Gastroesophageal sphincter (tissue), 4 donors: ENCODE measurements around the gene DLX6. TPM values are rescaled to one million over a fixed set of nuclear protein-coding genes. Genes with fewer than 3 reads are reported as not detected.

ENCODE experiments used
- ATAC-seq: fragments of 150-250 bp; one replicate; pipeline ENCODE4 v1.9.1; 2016; ENCODE audit warnings: mild to moderate bottlenecking, moderate library complexity
- H3K27ac ChIP-seq, 4 donors: fragments of 200-600 bp; sonication (generic) in 3 of 4; 1 replicate in 3 of 4; 2 replicates in 1 of 4; pipeline ENCODE4 v1.5.1; 2016 to 2019
- H3K27me3 ChIP-seq: fragments of 200-600 bp; sonication (generic); one replicate; pipeline ENCODE4 v1.5.1; 2019
- H3K36me3 ChIP-seq, 2 donors: fragments of 200-600 bp; sonication (generic); one replicate each; pipeline ENCODE4 v1.5.1; 2019; ENCODE audit warnings: control low read depth in 1 of 2
- H3K4me1 ChIP-seq, 3 donors: fragments of 200-600 bp; sonication (generic); 1 replicate in 2 of 3; 2 replicates in 1 of 3; pipeline ENCODE4 v1.5.1; 2016 to 2019; ENCODE audit warnings: control low read depth in 2 of 3
- H3K4me3 ChIP-seq, 2 donors: fragments of 200-600 bp; sonication (generic); one replicate each; pipeline ENCODE4 v1.5.1; 2019; ENCODE audit warnings: mild to moderate bottlenecking in 1 of 2, moderate library complexity in 1 of 2
- H3K9me3 ChIP-seq, 3 donors: fragments of 200-600 bp; sonication (generic); one replicate each; pipeline ENCODE4 v1.5.1; 2017 to 2019; ENCODE audit warnings: control low read depth in 2 of 3
- EP300 ChIP-seq: sonication (generic); formaldehyde crosslinking; IDR thresholded peaks from one replicate; pipeline ENCODE4 v1.6.1; 2017; ENCODE audit warnings: antibody characterized with exemption, mild to moderate bottlenecking
- POLR2A ChIP-seq, 2 donors: fragments of 450-650 bp; IDR thresholded peaks; one replicate each; pipeline ENCODE4 v1.6.1; 2017; ENCODE audit warnings: antibody characterized with exemption in 2 of 2, mild to moderate bottlenecking in 2 of 2, moderate library complexity in 1 of 2
- POLR2AphosphoS5 ChIP-seq: sonication (generic); formaldehyde crosslinking; IDR thresholded peaks from one replicate; pipeline ENCODE4 v1.6.1; 2017; ENCODE audit warnings: antibody characterized with exemption
- WGBS, 2 donors: methylation state at CpG; one replicate each; pipeline ENCODE4 v1.1.5; 2018; ENCODE audit warnings: low coverage in 1 of 2; 5-methylcytosine and 5-hydroxymethylcytosine counted together
- total RNA-seq, 4 donors: library from RNA; depleted of rRNA; stranded (reverse); fragments of >200 nt; gene quantifications; one replicate each; pipeline ENCODE4 v1.1.0, GENCODE V29; 2016
- TF ChIP-seq, protein P1 (sequence below), 4 experiments: fragments of 200-600 bp in 2 of 4; fragments of 450-650 bp in 2 of 4; sonication (generic) in 1 of 4; IDR thresholded peaks; one replicate each; pipeline ENCODE4 v1.5.1; 2017 to 2019; ENCODE audit warnings: antibody characterized with exemption in 4 of 4, mild to moderate bottlenecking in 2 of 4, moderate library complexity in 2 of 4

DLX6 gene
- total RNA-seq, 4 donors from 2014 or later, result 0.12 to 0.13 TPM; not detected in 2

DNA sequence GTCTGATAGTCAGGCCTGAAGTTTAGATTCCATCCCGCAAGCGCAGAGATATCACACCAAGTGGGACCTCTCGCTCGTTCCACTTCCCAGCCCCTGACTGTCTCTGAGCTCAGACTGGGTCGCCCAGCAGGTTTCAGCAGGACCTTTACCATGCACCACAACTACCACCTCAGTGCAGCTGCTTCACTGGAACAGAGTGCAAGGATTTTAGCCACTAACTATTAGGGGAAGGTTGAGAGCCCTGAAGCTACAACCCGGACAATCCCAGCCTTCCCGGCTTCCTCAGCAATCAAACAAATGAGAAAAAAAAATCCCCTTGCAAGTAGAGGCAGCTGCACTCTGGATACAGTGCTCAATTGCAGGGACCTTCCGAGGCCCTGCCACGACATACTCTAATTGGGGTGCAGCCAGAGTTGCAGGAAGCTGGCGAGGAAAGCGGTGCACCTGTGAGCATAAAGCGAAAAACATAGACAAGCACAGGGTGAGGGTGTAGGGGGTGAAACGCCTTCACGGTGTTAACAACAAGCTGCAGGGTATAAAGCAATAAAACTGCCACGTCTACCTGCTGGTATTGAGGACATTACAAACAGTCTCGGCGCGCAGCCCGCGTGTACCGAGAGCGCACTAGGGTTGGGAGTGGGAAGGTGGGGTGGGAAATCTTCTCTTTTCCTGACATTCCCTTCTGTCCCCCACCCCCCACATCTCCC lies 2.6 kb upstream of the DLX6 start:
- peaks cover 0 to 60% (median 16%) of the 10 kb centered on the region in 3 donors for H3K4me1 ChIP-seq
- H3K4me3 ChIP-seq, result no peak overlapping the region
- H3K36me3 ChIP-seq, result no peaks in the 10 kb centered on the region
- WGBS, 2 donors, result 11 to 12% methylated on average over 15 to 18 of the region's 22 CpGs
- H3K27ac ChIP-seq, result no peak overlapping the region
- H3K27me3 ChIP-seq, result peaks cover 100% of the 10 kb centered on the region
- no peak for ATAC-seq
- H3K9me3 ChIP-seq, result no peaks in the 10 kb centered on the region
- TF ChIP-seq POLR2AphosphoS5 (no peak), POLR2A (IDR thresholded peaks at IDR 0.05) (no peak), EP300 (no peak)
- TF ChIP-seq, protein P1, sequence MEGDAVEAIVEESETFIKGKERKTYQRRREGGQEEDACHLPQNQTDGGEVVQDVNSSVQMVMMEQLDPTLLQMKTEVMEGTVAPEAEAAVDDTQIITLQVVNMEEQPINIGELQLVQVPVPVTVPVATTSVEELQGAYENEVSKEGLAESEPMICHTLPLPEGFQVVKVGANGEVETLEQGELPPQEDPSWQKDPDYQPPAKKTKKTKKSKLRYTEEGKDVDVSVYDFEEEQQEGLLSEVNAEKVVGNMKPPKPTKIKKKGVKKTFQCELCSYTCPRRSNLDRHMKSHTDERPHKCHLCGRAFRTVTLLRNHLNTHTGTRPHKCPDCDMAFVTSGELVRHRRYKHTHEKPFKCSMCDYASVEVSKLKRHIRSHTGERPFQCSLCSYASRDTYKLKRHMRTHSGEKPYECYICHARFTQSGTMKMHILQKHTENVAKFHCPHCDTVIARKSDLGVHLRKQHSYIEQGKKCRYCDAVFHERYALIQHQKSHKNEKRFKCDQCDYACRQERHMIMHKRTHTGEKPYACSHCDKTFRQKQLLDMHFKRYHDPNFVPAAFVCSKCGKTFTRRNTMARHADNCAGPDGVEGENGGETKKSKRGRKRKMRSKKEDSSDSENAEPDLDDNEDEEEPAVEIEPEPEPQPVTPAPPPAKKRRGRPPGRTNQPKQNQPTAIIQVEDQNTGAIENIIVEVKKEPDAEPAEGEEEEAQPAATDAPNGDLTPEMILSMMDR (IDR thresholded peaks at IDR 0.05), result no peak

DNA sequence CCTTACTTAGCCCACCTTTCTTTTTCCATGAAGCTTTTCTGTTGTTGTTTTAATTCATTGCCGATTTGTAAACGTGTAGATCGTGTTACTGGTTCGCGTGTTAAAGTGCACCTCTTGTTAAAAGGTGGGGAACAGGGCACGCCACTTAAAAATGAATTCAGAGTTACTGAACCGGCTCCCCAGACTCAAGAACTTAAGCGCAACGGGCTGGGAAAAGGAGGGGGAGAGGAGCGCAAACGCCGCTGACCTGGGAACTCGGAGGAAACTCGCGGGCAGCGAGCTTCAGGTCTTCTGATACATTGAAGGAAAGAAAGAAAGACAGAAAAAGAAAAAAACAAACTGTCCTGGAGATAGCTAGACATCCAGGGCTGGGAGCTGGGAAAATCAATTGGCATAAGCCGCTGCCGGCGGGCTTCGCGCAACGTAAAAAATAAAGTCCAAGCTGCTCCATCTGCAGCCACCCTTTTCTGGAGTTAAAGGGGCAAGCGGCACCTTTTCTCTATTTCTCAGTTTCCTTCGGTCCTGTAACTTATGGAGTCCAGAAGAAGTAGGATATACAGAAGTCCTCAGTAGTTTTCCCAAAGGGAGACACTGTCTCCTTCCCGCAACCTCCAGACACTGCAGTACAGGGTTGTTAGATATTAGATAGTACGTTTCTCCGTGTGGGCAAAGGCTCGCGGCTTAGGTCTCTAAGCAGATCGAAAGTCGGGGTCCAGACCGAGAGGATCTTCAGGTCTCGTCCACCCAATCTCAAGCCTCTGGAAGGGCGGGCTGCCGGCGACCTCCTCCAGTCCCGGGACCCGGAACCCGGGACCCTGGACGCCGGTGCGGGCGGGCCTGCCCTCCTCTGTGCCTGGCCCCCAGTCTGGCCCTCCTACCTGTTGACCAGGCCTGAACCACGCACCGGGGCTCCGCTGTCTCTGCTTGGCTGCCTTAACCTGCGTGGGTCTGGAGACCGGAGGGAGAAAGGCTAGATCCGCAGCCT lies 1.8 kb upstream of the DLX6 start:
- Histone ChIP-seq H3K36me3 (no peaks in the 10 kb centered on the region), H3K9me3 (no peaks in the 10 kb centered on the region), H3K27me3 (peaks cover 100% of the 10 kb centered on the region), H3K4me1 (peaks cover 0 to 51% (median 16%) of the 10 kb centered on the region in 3 donors), H3K27ac (no peak overlapping the region), H3K4me3 (no peak overlapping the region)
- TF ChIP-seq POLR2A (IDR thresholded peaks at IDR 0.05) (no peak), EP300 (no peak), POLR2AphosphoS5 (no peak)
- TF ChIP-seq, protein P1 (IDR thresholded peaks at IDR 0.05), result no peak
- 4 to 6% methylated on average over 7 to 20 of the region's 49 CpGs for WGBS, 2 donors
- ATAC-seq, result no peak

DNA sequence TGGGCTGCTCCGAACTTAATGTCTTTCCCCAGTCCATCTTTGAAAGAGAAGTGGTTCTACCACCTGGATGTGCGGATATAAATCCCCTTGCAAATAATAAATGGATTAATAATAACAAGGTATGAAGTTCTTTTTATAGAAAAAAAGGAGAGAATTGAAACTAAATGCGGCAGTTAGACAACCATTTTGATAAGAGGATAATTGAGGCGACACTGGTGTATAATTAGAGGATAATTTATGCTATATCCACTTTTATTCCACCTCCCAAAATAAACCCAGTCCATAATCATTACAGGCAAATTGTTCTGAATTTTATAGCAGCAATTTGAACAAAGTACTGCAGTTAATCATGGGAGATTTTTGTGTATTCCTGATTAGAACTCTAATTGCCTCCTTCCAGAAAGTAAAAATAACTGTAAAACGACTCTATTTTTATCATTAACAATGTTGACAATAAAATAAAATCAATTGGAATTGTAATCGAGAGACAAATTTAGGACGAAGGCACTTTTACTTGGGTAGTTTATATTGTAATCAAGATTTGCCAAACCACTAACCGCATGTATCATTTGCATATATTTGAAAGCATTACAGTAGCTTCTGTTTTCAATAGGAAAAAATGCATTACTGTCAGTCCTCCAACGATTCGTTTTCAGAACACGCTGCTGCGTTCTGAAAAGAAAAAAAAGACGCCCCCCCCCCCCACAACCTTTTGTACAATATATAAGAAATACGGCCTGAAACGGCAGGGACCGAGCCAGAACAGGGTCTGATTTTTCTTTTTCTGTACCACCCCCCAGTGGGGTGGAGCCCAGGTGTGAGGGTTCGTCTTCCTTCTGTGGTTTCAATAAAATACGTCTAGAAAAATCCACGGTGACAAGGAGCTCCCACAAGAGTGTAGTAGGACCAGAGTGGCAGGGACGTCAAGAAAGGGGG lies 838 bp upstream of the DLX6 start:
- Histone ChIP-seq H3K27ac (no peak overlapping the region), H3K4me3 (peak overlapping the region in 1 of 2 donors; percentile 50), H3K36me3 (no peaks in the 10 kb centered on the region), H3K9me3 (no peaks in the 10 kb centered on the region), H3K4me1 (peaks cover 0 to 47% (median 16%) of the 10 kb centered on the region in 3 donors), H3K27me3 (peaks cover 100% of the 10 kb centered on the region)
- TF ChIP-seq, protein P1 (IDR thresholded peaks at IDR 0.05), result no peak
- TF ChIP-seq EP300 (no peak), POLR2A (IDR thresholded peaks at IDR 0.05) (no peak), POLR2AphosphoS5 (no peak)
- no peak for ATAC-seq
- WGBS, 2 donors, result 7% methylated on average over 14 to 15 of the region's 20 CpGs

DNA sequence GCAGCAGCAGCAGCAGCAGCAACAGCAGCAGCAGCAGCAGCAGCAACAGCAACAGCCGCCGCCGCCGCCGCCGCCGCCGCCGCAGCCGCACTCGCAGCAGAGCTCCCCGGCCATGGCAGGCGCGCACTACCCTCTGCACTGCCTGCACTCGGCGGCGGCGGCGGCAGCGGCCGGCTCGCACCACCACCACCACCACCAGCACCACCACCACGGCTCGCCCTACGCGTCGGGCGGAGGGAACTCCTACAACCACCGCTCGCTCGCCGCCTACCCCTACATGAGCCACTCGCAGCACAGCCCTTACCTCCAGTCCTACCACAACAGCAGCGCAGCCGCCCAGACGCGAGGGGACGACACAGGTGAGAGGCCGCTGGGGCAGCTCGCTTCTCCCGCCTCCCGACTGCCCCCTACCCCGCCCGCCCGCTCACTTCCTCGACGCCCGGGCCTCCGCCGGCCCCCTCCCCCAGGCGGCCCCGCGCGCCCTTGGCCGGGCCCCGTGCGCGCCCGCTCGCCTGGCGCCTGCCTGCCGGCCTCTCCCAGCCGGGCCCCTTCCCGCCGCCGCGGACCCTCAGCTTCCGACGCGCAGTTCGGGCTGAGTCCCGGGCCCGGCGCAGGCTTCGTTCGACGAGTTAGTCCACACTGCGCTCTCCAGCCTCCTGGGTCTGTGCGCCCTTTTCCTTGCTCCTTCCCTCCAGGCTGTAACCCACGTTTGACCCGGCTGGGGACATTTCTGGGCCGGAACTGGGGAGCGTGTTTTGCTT lies 882 bp downstream of the DLX6 start:
- Histone ChIP-seq H3K36me3 (no peaks in the 10 kb centered on the region), H3K9me3 (no peaks in the 10 kb centered on the region), H3K27ac (no peak overlapping the region), H3K27me3 (peaks cover 100% of the 10 kb centered on the region), H3K4me1 (peaks cover 0 to 47% (median 16%) of the 10 kb centered on the region in 3 donors), H3K4me3 (peak overlapping the region; percentile 3 to 50)
- peak; percentile 44 for ATAC-seq
- TF ChIP-seq EP300, result no peak
- TF ChIP-seq, protein P1 (IDR thresholded peaks at IDR 0.05), result no peak
- TF ChIP-seq POLR2A (IDR thresholded peaks at IDR 0.05), result no peak
- TF ChIP-seq POLR2AphosphoS5, result no peak
- no CpG with 5 or more reads among the region's 83 CpGs for WGBS, 2 donors
